ENCODE data around the gene ARID3C.
A peak's percentile ranks its signal among the peaks of the same experiment; 100 is the strongest.

The ARID3C gene

DNA sequence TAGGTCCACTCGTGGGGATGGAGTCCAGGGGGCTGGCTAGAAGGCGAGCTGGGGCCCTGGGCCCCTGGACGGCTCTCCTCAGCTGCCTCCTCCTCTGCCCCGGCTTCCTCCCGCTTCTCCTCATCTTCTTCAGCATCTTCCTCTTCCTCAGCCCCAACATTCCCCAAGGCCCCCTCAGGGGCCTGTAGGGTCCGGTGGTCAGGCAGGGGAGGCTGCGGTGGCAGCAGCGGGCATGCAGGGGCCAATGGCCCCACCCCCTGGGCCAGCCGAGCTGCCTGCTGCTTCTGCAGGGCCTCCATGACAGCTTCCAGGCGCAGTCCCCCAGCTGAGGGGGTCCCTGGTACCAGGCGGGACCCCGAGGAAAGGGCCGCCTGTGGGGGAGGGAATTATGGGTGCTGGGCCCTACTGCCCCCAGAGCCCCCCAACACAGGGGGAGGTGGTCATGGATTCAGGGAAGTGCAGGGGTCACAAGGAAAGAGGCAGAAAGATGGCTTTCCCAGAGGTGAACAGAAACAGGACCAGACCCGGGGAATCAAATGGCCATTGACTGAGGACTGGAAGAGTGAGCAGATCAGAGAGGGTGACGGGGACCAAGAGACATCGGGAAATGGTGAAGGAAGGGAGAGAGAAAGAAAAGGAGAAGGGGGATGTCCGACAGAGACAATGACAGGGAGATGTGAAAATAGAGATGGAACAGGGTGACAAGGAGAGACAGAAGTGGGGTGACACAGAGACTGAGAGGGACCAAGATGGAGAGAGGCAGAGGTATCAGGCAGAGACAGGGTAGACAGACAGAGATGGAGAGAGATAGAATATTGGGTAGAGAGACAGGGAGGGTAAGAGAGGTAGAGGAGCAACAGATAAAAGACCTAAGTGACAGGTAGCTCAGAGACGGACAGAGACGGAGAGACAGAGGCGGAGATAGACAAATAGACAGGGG, 880 bp downstream of the ARID3C start:
- DNase-seq: no peak

DNA sequence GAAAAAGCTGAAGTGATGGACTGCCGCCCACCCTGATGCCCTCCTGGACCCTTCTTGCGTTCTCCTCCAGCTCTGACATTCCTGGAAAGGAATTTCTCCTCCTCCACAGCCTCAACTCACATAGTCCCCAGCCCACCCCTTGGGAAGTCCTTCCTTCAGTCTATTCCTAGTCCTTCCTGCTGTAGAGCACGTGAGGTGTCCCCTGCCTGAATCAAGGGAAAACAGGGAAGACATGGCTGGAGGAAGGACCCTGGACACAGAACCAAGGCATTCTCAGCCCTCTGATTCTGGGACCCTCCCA, 3.7 kb downstream of the ARID3C start:
- no peak for DNase-seq

DNA sequence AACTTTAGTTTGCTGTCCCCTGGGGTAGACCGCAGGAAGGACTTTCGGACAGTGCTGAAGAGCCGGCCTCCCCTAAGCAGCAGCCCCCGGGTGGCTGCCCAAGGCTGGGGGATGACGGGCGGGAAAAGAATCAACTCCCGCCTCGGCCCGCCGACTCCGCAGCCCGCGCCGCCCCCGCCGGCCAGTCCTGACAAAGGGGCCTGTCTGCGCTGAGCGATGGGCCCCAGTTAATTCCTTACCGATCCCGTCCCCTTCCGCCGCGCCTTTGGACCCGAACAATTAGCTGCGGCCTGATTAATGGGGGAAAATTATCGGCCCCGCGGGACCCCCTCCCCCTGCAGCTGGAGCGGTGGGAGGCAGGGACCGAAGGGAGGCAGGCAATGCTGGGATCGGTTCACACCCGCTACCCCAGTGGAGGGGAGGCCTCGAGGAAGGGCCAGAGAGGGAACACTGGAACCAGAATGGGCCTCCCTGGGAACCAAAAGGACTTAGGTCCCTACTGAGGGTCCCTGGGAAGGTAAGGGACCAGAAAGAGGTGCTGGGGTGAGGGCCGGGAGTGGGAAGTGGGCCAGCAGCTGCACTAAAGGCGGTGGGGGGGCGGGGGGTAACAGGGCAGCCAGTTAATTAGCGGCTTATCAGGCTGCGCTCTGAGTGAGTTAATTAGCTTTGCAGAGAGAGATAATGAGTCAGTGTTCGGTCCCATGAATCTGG, 4.2 kb downstream of the ARID3C start:
- peak; percentile 48 for DNase-seq

DNA sequence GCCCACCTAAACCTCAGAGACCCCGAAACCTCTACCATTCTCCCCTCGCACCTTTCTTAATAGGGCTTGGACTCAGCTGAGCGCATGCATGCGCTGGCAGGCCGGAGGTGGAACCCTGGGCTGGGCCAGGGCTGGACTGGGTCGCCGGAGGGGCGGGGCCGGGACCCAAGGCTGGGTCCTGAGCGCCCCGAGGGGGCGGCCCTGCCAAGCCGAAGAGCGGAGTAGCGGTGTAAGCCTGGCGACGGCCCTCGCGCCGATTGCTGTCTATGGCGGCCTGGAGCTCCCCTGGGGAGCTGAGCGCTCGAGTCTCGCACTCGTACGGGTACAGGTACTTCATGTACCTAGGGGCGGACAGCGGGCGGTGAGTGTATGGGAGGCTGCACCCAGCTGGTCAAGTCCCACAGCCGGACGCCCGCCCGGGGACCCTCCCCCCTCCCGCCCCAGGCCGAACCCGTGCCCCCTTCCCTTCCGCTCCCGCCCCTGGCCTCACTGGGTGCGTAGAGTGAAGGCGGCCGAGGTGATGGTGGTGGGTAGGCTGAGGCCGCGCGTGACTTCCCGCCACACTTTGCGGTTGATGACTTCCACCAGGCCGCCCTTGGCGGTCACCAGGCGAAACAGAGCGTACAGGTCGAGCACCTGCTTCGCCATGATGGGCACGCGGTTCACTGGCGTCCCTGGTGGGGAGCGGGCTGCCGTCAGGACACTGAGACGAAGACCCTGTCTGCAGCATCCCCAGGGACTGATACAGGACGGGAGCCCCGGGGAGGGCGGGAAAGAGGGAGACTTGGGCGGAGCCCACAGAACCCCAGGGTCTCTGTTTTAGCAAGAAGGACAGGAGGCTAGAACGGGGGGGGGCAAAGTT, 5.3 kb downstream of the ARID3C start:
- DNase-seq: no peak

DNA sequence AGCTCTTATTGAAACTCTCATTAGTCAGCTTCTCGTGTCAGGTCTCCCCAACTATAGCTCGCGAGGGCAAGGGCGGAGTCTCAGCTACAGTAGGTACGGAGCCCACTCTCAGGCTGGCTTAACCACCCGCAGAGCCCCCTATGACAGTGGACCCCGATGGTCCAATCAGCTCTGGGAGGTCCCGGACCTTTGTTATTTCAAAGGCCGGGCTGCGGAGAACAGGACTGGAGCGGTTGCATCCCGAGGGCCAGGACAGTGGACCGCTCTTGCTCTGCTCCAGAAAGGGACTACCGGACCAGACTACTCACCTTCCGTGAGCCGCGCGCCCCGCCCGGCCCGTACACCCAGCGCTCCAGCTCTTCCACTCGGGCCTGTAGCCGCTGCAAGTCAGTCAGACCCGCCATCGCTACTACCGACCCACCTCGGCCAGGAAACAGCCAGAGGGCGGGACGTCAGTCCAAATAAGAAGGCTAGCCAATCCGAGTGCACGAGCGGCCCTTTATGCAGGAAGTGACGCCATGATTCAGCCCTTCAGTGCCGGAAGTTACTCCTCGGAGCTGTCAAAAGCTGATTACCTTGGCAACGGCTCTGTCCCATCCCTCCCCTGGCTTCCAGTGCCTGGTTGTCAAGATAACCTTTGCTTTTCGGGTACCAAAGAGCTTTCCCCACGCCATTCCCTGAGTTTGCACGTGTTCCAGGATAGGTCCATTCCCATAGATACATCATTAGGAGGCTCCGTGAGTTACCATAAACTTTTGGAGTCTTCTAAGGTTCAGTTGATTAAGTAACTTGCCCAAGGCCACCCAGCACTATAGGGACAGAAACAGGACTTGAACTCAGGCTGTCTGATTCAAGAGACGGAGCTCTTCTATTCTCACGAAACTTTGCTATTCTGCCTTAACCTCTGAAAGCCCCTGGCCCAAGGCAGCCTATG, 8.5 kb downstream of the ARID3C start, which contains the start of gene DCTN3:
DCTN3 (minus strand) TSS at position 435 of the 934 bp plus-strand sequence; CDS start at position 404, 31 bp downstream.
- DNase-seq: peak; percentile 98

DNA sequence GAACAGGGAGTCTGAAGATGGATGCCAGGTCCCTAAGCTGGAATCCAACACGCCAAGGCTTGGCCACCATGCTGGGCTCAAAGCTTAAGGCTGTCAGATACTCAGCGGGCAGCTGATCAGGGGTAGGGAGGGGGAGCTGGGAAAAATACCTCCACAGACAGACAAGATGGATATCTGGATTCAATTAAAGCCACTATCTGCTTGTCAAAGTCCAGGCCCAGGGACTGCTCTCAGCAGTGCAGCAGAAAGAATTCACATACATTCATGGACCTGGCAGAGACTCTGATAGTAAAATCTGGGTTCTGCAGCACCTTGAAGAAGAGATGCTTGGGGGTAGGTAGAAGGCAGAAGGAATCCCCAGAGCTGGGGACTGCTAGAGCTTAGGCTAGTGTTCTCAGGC, 13.7 kb downstream of the ARID3C start:
- no peak for DNase-seq

DNA sequence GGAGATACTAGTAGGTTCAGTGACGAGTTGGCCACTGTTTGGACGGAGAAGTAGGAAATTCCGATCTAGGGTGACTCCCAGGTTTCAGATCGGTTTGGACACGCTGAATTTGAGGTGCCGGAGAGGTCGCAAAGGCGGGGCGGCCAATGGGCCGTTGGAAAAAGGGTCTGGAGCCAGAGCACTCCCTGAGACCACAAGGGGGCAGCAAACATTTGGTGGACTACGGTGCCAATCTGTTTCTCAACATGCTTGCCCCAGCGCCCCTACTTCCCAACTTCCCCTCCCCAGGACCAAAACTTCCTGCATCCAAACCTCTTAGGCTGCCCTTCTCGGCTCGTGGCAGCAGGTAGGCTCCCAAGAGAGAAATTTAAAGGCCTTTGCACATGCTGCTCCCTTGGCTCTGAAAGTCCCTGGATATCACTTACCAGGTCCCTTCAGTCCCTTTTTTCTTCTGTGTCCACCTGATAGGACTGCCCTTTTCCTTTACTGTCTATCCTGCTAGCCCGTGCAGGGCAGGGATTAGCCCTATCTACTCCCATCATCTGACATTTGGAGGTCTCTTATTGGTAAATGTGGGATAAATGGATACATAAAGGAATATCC, 16.0 kb downstream of the ARID3C start:
- DNase-seq: peak; percentile 90

DNA sequence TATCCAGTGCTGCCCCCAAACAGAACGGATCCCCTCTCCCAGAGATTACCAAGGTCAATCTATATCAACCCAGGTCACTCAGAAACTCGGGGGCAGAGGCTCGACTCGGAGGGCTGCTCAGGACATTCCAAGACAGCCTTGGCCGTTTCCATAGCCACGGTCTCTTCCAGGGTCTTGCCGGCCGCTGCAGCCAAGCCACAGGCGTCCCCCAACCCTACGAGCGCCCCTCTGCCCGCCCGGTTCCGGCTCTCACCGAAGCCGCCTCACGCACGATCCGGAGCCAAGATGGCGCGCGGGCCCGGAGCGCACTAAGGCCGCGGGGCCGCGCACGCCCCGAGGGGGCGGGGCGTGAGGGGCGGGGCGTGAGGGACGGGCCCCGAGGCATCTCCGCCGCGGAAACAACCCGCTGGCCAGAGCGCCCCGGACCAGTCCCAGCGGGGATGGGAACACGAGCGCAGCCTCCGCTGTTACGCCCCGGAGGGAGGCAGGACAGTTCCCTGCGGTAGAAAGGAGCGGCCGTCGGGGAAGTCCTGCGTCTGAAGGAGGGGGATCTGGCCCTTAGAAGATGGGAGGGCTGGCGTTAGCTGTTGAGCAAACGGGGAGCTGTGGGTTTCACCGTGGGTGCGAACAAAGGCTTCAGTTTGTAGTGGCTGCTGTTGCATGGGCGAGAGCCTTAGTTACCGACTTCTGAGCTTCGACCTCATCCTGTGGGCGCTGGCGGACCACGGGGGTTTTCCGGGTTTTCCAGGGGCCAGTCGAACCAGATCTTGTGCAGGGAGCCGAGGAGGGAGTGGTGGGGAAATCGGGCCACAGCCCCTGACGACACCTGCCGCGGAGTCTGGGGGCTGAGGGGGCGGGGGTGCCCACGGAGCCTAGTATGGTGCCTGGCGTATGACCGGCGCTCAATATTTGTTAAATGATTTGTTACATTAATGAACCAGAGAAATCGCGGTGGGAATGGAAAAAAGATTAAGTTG, 16.8 kb downstream of the ARID3C start, which contains the start of gene RPP25L:
RPP25L (minus strand) TSS at position 287 of the 977 bp plus-strand sequence. CDS start 801 bp downstream, outside the sequence.
- peak; percentile 93 for DNase-seq

DNA sequence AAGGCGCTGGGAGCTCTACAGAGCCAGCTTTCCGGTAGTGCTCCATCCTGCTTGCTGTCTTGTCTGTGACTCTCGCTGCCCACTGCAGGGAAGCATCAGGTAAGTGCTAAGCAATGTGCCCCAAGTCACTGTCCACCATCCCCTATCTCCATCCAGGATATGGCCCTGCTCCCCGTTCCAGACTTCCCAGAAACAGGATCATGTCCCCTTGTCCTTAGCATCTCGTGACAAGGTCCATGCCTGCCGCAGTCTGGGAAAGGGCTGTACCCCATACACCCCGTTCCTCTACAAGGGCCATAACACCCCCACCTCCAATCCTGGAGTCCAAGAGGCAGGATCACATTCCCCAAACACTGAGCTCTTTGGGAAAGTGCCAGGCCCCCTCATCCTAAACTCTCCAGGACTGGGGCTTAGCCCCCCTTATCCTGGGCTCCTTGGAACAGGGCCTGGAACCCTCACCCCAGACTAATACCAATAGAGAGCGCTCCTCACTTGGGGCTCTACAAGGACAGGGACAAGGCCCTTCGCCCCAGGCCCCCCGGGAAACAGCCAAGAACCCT, 17.5 kb downstream of the ARID3C start:
- DNase-seq: peak; percentile 47

DNA sequence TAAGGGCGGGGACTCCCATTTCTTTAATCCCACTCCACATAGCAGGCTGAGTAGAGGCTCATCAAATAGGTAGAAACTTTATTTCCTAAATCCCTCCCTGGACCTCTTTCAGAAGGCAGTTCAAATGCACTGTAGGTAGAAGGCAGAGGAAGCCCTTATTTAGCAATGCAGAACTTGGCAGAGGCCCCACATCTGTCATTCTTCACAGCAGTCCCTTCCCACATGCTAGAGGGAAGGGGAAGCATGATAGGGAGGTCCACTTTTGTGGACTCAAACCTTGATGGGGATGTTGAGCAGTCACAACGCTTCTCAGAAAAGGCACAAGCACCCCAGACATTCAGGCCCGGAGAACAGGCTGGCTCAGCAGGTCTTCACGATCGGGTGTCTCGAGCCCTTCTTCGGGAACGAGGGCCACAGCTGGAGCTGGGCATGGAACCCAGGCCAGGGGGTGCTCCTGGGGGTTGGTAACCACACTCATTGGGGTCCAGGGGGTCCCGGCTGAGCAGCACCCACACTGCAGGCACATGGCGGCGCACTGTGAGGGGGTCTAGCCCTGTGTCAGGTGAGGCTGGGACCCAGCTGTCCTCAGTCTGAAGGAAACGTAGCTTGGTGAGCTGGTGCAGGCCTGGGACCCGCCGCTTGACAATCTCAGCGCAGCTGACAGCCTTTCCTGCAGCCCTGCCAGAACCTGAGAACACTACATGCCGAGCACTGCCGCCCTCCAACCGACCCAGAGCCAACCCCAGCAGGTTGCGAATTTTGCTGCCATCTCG, 18.2 kb downstream of the ARID3C start:
- DNase-seq: no peak

DNA sequence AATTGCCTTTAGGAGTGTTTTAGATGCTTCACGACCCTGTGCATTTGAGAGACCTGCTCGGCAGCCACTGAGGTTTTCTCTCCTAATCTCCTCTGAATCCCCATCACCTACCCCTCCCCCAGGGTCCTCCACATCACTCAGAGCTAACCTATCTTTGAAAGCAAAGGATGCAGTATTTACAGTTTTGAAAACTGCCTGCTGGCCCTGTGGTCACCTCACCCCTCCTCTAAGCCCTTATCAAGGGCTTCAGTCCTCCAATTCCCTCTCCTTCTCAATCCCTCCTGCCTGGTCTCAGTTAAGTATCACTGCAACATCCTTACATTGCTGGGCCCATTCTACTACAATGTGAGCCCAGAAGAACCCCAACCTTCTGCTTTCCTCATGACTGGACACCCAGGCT, 21.5 kb downstream of the ARID3C start:
- DNase-seq: no peak

DNA sequence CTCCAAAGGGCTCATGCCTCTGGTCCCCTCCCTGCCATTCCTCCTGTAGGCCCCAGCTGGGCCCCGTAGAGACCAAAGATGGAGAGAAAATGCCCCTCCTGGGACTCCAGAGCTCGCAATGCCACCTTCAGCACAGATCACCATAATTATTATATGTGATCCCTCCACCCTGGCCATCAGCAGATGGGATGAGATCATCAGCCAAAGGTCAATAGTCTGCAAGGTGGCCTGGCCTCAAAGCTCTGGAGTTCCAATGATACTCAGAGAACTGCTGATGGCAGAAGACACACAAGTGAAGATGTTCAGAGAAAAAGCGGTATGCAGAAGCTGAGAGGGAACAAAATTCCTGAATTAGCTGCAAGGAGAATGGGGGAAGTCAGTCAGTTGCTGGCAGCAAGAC, 22.0 kb downstream of the ARID3C start:
- DNase-seq: no peak

DNA sequence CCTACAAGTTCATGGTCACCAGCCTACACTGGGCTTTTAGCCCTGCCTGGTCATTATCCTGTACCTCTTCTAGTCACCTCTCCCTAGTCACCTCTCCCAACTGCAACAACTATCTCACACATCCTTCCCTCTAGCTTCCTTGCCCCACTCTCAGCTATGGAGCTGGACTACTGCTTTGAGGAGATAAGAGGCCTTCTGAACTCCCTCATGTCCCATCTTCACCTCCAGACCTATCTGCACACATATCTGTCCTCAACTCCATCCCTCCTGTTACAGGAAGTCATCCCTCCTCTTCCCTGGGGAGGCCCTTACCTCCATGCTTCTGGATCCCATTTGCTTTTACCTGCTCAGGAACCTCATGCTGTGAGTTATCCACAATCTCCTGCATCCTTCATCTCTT, 22.7 kb downstream of the ARID3C start:
- no peak for DNase-seq

DNA sequence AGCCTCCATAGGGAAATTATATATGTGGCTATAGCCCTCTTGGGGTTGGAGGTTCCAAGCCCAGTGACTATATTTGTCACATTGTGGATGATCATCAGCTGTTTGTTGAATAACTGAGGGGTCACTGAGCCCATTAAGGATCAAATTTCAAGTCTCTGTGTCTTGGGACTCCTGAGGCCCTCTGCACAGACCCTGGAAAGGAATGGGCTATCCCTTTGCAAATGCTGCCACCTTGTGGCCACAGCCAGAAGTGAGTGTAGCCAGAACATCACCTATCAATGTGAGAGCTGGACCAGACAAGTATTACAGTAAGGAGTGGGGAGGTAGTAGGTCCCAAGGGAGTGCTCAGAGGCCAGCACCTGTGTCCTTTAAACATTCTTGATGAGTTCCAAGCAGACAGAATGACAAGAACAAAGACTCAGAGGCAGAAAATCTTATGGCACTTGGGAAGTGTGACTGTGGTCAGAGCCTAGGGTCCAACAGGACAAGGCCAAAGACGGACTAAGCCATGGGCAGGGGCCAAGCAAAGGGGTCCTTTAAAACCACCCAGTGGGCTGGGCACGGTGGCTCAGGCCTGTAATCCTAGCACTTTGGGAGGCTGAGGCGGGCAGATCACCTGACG, 25.1 kb downstream of the ARID3C start:
- peak; percentile 85 for DNase-seq

DNA sequence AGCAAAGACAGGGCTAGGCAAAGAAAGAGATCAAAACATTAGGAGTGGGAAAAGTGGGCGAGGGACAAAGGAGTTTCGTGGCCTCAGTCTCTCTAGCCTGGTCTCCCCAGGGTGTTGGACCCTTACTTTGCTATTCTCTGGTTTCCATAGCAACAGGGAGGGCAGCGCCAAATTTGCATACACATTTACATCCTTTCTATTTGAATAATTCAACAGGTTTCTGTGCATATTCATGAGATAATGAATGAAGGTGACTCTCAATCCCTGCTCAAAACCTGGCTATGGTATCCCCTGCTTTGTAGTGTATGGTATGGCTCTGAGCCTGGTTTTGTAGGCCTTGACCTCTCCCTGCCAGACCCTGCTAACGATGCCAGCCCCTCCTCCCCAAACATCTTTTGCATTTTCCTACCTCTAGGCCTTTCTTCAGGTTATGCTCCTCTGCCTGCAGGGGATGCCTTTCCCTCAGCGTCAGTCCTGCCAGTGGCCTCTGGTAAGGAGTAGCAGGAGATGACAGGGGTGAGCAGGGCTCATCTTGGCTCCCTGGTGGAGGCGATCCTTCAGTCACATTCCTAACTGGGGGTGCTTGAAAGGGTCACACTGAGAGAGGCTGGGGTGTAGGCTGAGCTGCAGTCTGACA, 26.8 kb downstream of the ARID3C start:
- DNase-seq: no peak

DNA sequence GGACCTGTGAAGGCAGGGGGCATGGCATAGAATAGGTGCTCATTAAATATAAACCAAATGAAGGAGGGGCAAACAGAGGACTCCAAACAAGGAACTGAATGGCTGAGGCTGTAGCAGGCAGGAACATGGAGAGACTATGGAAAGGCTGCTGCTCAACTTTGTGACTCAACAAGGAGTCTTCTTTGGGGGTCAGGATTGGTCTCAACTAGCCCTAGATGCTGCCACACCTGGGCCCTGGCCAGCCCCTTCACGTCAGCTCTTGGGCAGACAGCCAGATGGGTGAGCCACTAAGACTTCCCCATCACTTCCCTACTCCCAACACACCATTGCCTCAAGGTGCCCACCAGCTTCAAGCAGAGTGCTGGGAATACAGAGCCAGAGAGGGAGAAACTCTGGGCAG, 28.0 kb downstream of the ARID3C start:
- DNase-seq: no peak

DNA sequence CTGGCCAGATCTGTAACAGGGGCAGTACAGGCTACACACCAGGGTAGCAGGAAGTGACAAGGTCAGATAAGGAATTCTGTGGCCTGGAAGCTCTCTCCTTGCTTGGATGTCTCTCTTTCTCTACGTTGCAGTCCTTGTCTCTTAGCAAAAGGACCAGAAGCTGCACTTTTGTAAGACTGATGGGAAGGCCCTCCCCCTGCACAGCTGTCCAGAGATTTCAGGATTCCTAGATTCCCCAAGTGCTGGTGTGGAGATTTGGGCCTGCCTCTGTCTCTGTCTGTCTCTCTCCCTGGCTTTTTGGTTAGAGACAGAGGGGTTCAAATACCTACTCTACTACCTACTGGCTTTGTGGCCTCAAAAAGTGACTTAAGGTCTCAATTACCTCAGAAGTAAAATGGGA, 29.3 kb downstream of the ARID3C start:
- no peak for DNase-seq

DNA sequence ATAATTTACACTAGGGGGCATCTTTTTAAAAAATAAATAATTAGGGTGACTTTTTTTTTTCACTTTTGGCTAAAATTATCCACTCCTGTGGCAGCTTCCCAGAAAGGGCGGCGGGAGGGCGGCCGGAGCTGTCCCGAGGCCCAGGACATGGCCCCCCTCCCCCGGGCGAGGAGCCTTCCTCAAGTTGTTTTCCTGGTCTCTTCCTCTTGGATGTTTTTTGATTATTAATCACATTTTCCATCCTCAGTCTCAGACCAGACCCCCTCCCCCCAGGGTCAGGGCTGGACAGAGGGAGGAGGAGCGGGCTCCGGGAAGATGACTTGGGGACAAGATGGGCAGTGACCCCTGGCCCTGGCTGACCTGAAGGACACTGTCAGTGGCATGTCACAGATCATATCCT, 34.7 kb downstream of the ARID3C start:
- DNase-seq: no peak

Data from NCI-H69 (cell line).